ENCODE results near the gene NUP42.

GRCh38 chr7:23218196-23218595 lies 36.3 kb downstream of the NUP42 start:
- no peak for TF ChIP-seq POLR2A (IDR thresholded peaks at IDR 0.05; ENCODE audit: low read depth, low read length)
- TF ChIP-seq POLR2AphosphoS5 (IDR thresholded peaks at IDR 0.05; ENCODE audit: low read depth, low read length) = no peak
- TF ChIP-seq TAF1 (IDR thresholded peaks at IDR 0.05; ENCODE audit: low read depth, low read length) = no peak

Data from GM12891 (cell line).